G401.6 (cell line): ENCODE data around the gene ADAM12.

Source experiments
- FAIRE-seq: peaks from 2 replicates; lab custom pipeline; 2012; peaks lifted over from hg19 to GRCh38; lab: Jason Lieb, UNC

ADAM12 gene

GRCh38 chr10:126114884-126115555 lies 273.3 kb downstream of the ADAM12 start:
- FAIRE-seq = no peak

- FAIRE-seq = no peak
Measured at GRCh38 chr10:126111516-126111915, 276.8 kb downstream of the ADAM12 start.

- FAIRE-seq = no peak
Measured at GRCh38 chr10:126110489-126111180, 277.6 kb downstream of the ADAM12 start.

GRCh38 chr10:126109893-126110292 lies 278.4 kb downstream of the ADAM12 start:
- FAIRE-seq = no peak

GRCh38 chr10:126108693-126109092 lies 279.6 kb downstream of the ADAM12 start:
- FAIRE-seq = no peak

GRCh38 chr10:126104767-126105166 lies 283.5 kb downstream of the ADAM12 start:
- FAIRE-seq = no peak

- no peak for FAIRE-seq
Measured at GRCh38 chr10:126102636-126103035, 285.6 kb downstream of the ADAM12 start.

- no peak for FAIRE-seq
Measured at GRCh38 chr10:126101736-126102135, 286.5 kb downstream of the ADAM12 start.

GRCh38 chr10:126101325-126101724 lies 287.0 kb downstream of the ADAM12 start:
- no peak for FAIRE-seq

GRCh38 chr10:126099366-126099765 lies 288.9 kb downstream of the ADAM12 start:
- FAIRE-seq = no peak

GRCh38 chr10:126098226-126098581 lies 290.1 kb downstream of the ADAM12 start:
- no peak for FAIRE-seq

- no peak for FAIRE-seq
Measured at GRCh38 chr10:126097558-126098225, 290.6 kb downstream of the ADAM12 start.

- FAIRE-seq = no peak
Measured at GRCh38 chr10:126094537-126094936, 293.7 kb downstream of the ADAM12 start.

GRCh38 chr10:126092366-126093215 lies 295.7 kb downstream of the ADAM12 start:
- FAIRE-seq = no peak

- FAIRE-seq = no peak
Measured at GRCh38 chr10:126090911-126091728, 297.2 kb downstream of the ADAM12 start.

- FAIRE-seq = no peak
Measured at GRCh38 chr10:126090443-126090842, 297.8 kb downstream of the ADAM12 start.

- FAIRE-seq = no peak
Measured at GRCh38 chr10:126087796-126088505, 300.3 kb downstream of the ADAM12 start.

GRCh38 chr10:126087153-126087680 lies 301.1 kb downstream of the ADAM12 start:
- no peak for FAIRE-seq

GRCh38 chr10:126085806-126086205 lies 302.5 kb downstream of the ADAM12 start:
- no peak for FAIRE-seq

- FAIRE-seq = no peak
Measured at GRCh38 chr10:126084369-126084768, 303.9 kb downstream of the ADAM12 start.

GRCh38 chr10:126083009-126083408 lies 305.3 kb downstream of the ADAM12 start:
- FAIRE-seq = no peak
